ENCODE results near the gene CDKL1. TPM values are rescaled to one million over a fixed set of nuclear protein-coding genes. Genes with fewer than 3 reads are reported as not detected.

Gene CDKL1
- total and polyA plus RNA-seq, 2 of the 13 experiments (the other 11 are each of a cell fraction or from before 2014, with no cell fraction given): 4.4 to 5.1 TPM

DNA sequence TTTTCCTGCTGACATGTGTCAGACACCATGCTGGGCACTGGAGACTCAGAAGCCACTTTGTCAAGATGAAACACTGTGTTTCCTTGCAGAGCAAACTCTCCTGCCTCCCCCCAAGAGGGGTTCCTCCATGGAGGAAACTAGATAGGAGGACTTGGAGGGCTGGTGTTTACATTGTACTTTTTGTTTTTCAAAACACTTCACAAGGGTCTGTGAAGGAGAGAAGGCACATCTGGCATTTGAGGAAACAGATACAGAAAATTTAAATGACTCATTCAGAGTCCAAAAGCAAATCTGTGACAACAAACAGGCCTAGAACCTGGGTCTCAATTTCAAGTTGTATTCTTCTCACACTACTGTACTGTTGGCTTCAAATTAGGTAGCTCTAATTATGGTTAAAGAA is 6.7 kb upstream of the CDKL1 start (continued):
- TF ChIP-seq, protein P1, sequence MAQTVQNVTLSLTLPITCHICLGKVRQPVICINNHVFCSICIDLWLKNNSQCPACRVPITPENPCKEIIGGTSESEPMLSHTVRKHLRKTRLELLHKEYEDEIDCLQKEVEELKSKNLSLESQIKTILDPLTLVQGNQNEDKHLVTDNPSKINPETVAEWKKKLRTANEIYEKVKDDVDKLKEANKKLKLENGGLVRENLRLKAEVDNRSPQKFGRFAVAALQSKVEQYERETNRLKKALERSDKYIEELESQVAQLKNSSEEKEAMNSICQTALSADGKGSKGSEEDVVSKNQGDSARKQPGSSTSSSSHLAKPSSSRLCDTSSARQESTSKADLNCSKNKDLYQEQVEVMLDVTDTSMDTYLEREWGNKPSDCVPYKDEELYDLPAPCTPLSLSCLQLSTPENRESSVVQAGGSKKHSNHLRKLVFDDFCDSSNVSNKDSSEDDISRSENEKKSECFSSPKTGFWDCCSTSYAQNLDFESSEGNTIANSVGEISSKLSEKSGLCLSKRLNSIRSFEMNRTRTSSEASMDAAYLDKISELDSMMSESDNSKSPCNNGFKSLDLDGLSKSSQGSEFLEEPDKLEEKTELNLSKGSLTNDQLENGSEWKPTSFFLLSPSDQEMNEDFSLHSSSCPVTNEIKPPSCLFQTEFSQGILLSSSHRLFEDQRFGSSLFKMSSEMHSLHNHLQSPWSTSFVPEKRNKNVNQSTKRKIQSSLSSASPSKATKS (CRISPR knock-in tag; IDR thresholded peaks at IDR 0.05): no peak
- TF ChIP-seq, protein P2, sequence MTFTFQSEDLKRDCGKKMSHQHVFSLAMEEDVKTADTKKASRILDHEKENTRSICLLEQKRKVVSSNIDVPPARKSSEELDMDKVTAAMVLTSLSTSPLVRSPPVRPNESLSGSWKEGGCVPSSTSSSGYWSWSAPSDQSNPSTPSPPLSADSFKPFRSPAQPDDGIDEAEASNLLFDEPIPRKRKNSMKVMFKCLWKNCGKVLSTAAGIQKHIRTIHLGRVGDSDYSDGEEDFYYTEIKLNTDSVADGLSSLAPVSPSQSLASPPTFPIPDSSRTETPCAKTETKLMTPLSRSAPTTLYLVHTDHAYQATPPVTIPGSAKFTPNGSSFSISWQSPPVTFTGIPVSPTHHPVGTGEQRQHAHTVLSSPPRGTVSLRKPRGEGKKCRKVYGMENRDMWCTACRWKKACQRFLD (CRISPR knock-in tag; IDR thresholded peaks at IDR 0.05; ENCODE audit: borderline replicate concordance): no peak
- TF ChIP-seq ZBTB42 (CRISPR knock-in tag; IDR thresholded peaks at IDR 0.05) (no peak), IRX3 (CRISPR knock-in tag; IDR thresholded peaks at IDR 0.05; ENCODE audit: borderline replicate concordance, low read depth) (no peak)

DNA sequence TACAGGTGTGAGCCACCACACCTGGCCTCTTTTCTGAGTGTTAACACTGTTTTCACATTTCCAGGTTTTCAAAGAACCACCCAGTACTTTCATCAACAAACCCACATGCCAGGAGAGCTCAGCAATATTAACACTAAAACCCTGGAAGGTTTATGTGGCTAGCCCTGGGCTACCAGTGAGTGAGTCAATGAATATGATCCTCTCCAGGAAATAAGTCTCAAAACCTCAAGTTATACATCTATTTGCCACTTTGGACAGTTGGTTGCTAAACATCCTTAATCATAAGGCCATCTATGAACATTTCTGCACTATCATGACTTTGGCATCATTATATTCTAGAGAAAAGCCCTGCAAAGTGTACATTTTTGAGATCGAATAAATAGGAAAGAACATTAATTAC is 6.3 kb upstream of the CDKL1 start:
- DNase-seq (ENCODE audit: low spot score) (no peak), FAIRE-seq (no peak), ATAC-seq (no peak)
- H2AFZ ChIP-seq (ENCODE audit: low read length): no peak overlapping the region
- no peaks in the 10 kb centered on the region for H3K36me3 ChIP-seq (replicated peaks in 1 of 2; ENCODE audit: control insufficient read depth in 1 of 2, insufficient read depth in 2 of 2, low read length in 2 of 2)
- H3K4me3 ChIP-seq (replicated peaks in 1 of 3; ENCODE audit: insufficient read depth in 1 of 3, low read depth in 2 of 3, low read length in 3 of 3): no peak overlapping the region
- TF ChIP-seq, protein P3, sequence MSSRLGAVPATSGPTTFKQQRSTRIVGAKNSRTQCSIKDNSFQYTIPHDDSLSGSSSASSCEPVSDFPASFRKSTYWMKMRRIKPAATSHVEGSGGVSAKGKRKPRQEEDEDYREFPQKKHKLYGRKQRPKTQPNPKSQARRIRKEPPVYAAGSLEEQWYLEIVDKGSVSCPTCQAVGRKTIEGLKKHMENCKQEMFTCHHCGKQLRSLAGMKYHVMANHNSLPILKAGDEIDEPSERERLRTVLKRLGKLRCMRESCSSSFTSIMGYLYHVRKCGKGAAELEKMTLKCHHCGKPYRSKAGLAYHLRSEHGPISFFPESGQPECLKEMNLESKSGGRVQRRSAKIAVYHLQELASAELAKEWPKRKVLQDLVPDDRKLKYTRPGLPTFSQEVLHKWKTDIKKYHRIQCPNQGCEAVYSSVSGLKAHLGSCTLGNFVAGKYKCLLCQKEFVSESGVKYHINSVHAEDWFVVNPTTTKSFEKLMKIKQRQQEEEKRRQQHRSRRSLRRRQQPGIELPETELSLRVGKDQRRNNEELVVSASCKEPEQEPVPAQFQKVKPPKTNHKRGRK (CRISPR knock-in tag; IDR thresholded peaks at IDR 0.05): no peak
- TF ChIP-seq ZBTB21 (CRISPR knock-in tag; IDR thresholded peaks at IDR 0.05): no peak
- no peak for TF ChIP-seq JUN (CRISPR knock-in tag; IDR thresholded peaks at IDR 0.05)
- no peak for TF ChIP-seq ZNF430 (CRISPR knock-in tag; IDR thresholded peaks at IDR 0.05)
- TF ChIP-seq ZNF510 (CRISPR knock-in tag; IDR thresholded peaks at IDR 0.05; ENCODE audit: low read depth): no peak
- TF ChIP-seq, protein P4, sequence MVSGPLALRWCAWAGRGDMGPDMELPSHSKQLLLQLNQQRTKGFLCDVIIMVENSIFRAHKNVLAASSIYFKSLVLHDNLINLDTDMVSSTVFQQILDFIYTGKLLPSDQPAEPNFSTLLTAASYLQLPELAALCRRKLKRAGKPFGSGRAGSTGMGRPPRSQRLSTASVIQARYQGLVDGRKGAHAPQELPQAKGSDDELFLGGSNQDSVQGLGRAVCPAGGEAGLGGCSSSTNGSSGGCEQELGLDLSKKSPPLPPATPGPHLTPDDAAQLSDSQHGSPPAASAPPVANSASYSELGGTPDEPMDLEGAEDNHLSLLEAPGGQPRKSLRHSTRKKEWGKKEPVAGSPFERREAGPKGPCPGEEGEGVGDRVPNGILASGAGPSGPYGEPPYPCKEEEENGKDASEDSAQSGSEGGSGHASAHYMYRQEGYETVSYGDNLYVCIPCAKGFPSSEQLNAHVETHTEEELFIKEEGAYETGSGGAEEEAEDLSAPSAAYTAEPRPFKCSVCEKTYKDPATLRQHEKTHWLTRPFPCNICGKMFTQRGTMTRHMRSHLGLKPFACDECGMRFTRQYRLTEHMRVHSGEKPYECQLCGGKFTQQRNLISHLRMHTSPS (CRISPR knock-in tag; IDR thresholded peaks at IDR 0.05; ENCODE audit: low read depth): no peak
- peaks cover 17% of the 10 kb centered on the region for H3K4me1 ChIP-seq (ENCODE audit: insufficient read depth, low read length)
- no peaks in the 10 kb centered on the region for H3K27me3 ChIP-seq (ENCODE audit: control insufficient read depth in 1 of 2, insufficient read depth in 2 of 2, low read length in 2 of 2)
- POLR2A ChIA-PET: no interaction called here
- in situ Hi-C loops (cut with HindIII; ENCODE audit: extremely low pct_ligation_motif_present, low pct_unique_long_range_greater_than_20kb) (no loop called here), intact Hi-C loops (cut with micrococcal nuclease; ENCODE audit: unreplicated experiment) (no loop called here)
- 94% methylated on average over 1 of the region's 1 CpG for WGBS (ENCODE audit: low lambda C conversion rate)
- CTCF ChIA-PET (ENCODE audit: low intra/inter-chr PET ratio, low total read pairs): no interaction called here
- H3K27ac ChIP-seq (ENCODE audit: extremely low read length, insufficient read depth, low read length): no peak overlapping the region
- no peaks in the 10 kb centered on the region for H4K20me1 ChIP-seq (ENCODE audit: insufficient read depth, low read length)
- H3K4me2 ChIP-seq (ENCODE audit: low read depth, low read length): no peak overlapping the region
- no peak overlapping the region for H3K9ac ChIP-seq (ENCODE audit: insufficient read depth, low read depth, low read length)
- no peaks in the 10 kb centered on the region for H3K9me3 ChIP-seq (ENCODE audit: low read length)
- no peaks in the 10 kb centered on the region for H3K79me2 ChIP-seq (ENCODE audit: insufficient read depth, low read length)
- BruUV-seq (replicated peaks): no TSS peak
